Astrocyte (in vitro differentiated cells and primary cell): Measurements from ENCODE around the gene CCDC3.

Experiments used
- EZH2 ChIP-seq: IDR thresholded peaks from 2 replicates; pipeline ENCODE4 v1.6.1; 2012; ENCODE audit warnings: mild to moderate bottlenecking, low read length, inconsistent platforms; ENCODE audit not compliant: insufficient read depth
- TF ChIP-seq, protein P1 (sequence below): IDR thresholded peaks from 2 replicates; pipeline ENCODE4 v1.5.1; 2011; ENCODE audit warnings: low read depth, mild to moderate bottlenecking, inconsistent platforms, low read length, moderate library complexity; ENCODE audit not compliant: insufficient read depth

DNA sequence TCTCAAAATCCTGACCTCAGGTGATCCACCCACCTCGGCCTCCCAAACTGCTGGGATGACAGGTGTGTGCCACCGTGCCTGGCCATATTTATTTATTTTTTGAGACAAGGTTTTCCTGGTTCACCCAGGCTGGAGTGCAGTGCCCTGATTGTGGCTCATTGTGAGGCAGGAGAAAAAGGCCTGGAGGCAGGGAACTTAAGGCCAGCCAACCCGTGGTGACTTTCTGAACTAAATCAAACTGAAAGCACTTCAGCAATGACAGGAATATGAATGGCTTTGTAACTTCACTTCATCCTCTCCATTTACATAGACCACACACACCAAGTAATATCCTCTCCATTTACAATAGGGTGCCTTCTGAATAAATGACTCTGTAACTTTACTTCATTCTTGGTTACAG, 124.4 kb downstream of the CCDC3 start:
- TF ChIP-seq, protein P1, sequence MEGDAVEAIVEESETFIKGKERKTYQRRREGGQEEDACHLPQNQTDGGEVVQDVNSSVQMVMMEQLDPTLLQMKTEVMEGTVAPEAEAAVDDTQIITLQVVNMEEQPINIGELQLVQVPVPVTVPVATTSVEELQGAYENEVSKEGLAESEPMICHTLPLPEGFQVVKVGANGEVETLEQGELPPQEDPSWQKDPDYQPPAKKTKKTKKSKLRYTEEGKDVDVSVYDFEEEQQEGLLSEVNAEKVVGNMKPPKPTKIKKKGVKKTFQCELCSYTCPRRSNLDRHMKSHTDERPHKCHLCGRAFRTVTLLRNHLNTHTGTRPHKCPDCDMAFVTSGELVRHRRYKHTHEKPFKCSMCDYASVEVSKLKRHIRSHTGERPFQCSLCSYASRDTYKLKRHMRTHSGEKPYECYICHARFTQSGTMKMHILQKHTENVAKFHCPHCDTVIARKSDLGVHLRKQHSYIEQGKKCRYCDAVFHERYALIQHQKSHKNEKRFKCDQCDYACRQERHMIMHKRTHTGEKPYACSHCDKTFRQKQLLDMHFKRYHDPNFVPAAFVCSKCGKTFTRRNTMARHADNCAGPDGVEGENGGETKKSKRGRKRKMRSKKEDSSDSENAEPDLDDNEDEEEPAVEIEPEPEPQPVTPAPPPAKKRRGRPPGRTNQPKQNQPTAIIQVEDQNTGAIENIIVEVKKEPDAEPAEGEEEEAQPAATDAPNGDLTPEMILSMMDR = no peak
- no peak for TF ChIP-seq EZH2
